ENCODE results near the gene AJM1.

DNA sequence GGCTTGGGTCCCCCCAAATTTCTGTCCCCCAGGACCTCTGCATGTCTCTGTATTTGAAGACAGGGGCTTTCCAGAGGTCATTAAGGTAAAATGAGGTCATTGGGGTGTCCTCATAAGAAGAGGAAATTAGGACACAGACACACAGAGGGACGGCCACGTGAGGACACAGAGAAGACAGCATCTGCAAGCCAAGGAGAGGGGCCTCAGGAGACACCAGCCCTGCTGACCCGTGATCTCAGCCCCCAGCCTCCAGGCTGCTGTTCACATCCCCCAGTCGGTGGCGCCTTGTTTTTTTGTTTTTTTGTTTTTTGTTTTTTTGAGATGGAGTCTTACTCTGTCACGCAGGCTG is 47.3 kb upstream of the AJM1 start:
- TF ChIP-seq, protein P1, sequence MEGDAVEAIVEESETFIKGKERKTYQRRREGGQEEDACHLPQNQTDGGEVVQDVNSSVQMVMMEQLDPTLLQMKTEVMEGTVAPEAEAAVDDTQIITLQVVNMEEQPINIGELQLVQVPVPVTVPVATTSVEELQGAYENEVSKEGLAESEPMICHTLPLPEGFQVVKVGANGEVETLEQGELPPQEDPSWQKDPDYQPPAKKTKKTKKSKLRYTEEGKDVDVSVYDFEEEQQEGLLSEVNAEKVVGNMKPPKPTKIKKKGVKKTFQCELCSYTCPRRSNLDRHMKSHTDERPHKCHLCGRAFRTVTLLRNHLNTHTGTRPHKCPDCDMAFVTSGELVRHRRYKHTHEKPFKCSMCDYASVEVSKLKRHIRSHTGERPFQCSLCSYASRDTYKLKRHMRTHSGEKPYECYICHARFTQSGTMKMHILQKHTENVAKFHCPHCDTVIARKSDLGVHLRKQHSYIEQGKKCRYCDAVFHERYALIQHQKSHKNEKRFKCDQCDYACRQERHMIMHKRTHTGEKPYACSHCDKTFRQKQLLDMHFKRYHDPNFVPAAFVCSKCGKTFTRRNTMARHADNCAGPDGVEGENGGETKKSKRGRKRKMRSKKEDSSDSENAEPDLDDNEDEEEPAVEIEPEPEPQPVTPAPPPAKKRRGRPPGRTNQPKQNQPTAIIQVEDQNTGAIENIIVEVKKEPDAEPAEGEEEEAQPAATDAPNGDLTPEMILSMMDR (IDR thresholded peaks at IDR 0.05) = no peak
- no peak for TF ChIP-seq EP300 (IDR thresholded peaks at IDR 0.05)
- TF ChIP-seq POLR2AphosphoS5 (IDR thresholded peaks at IDR 0.05) = no peak
- TF ChIP-seq POLR2A (IDR thresholded peaks at IDR 0.05) = no peak

All from gastroesophageal sphincter (tissue), 3 donors.